ENCODE results near the gene TAS1R1. TPM values are rescaled to one million over a fixed set of nuclear protein-coding genes. Genes with fewer than 3 reads are reported as not detected.

TAS1R1 gene
- total RNA-seq, 4 donors from 2014 or later, result not detected

DNA sequence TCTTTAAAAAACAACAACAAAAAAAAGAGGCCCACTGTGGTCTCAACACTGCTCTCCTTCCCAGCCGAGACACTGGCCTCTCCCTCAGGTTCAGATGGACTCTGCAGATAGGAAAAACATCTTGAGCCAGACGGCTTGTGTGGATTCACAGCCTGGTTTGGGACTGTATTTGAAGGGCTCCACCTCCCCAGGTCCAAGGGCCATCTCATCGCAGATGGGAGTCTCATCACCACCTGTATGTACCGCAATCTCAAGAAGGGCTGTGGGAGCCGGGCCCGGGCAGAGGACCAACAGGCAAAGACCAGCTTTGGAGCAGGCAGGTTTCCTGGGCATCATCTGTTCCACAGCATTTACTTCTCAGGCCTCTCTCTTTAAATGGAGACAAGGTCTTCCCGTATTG, 34.9 kb downstream of the TAS1R1 start:
- DNase-seq, result no peak
- intact Hi-C loops (cut with DNase I; ENCODE audit: low total_unique reads), result no loop called here
- Histone ChIP-seq H3K9me3 (no peaks in the 10 kb centered on the region), H3K27ac (no peak overlapping the region), H3K4me1 (no peaks in the 10 kb centered on the region), H3K36me3 (no peaks in the 10 kb centered on the region), H3K4me3 (no peak overlapping the region), H3K27me3 (no peaks in the 10 kb centered on the region)
- no peak for TF ChIP-seq POLR2A (IDR thresholded peaks at IDR 0.05)
- TF ChIP-seq, protein P1, sequence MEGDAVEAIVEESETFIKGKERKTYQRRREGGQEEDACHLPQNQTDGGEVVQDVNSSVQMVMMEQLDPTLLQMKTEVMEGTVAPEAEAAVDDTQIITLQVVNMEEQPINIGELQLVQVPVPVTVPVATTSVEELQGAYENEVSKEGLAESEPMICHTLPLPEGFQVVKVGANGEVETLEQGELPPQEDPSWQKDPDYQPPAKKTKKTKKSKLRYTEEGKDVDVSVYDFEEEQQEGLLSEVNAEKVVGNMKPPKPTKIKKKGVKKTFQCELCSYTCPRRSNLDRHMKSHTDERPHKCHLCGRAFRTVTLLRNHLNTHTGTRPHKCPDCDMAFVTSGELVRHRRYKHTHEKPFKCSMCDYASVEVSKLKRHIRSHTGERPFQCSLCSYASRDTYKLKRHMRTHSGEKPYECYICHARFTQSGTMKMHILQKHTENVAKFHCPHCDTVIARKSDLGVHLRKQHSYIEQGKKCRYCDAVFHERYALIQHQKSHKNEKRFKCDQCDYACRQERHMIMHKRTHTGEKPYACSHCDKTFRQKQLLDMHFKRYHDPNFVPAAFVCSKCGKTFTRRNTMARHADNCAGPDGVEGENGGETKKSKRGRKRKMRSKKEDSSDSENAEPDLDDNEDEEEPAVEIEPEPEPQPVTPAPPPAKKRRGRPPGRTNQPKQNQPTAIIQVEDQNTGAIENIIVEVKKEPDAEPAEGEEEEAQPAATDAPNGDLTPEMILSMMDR (IDR thresholded peaks at IDR 0.05), result no peak

DNA sequence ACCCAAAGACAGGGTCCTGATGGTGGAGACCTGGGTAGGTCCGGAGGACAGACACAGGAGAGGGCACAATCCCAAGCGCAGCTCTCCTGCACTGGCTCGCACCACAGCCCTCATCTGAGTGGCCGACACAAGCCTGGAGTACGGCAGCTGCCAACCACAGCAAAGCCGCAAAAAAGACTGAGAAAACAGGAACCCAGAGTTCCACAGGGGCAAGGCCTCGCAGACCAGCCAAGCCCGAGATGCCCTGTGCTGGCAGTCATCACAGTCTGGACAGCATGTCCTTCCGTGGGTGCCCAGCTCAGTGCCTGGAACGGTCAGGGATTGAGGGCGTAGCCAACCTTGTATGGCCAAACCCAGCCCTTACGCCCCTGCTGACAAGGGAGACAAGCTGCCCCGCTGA, 36.1 kb downstream of the TAS1R1 start:
- Histone ChIP-seq H3K9me3 (no peaks in the 10 kb centered on the region), H3K4me1 (no peaks in the 10 kb centered on the region), H3K27me3 (no peaks in the 10 kb centered on the region), H3K36me3 (no peaks in the 10 kb centered on the region), H3K27ac (no peak overlapping the region), H3K4me3 (no peak overlapping the region)
- no peak for TF ChIP-seq POLR2A (IDR thresholded peaks at IDR 0.05)
- TF ChIP-seq, protein P1 (IDR thresholded peaks at IDR 0.05), result no peak
- DNase-seq, result no peak
- intact Hi-C loops (cut with DNase I; ENCODE audit: low total_unique reads), result no loop called here

DNA sequence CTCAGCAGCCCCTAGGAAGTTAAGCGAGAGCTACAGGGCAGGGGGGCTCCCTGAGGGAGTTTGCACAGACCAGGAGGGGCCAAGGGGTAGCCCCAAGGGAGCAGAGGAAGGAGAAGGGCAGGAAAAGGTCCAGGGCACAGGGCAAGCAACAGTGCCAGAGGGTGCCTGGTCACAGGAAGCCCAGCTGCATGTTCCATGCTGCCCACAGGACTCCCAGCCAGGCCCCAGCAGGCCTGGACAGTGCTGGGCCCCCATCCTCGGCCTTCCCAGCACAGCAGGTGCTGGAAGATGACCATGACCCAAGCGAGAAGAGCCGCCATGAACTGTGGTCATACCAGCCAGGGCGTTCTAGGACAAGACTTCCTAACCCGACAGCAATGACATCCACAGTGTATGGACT, 36.5 kb downstream of the TAS1R1 start:
- Histone ChIP-seq H3K27ac (no peak overlapping the region), H3K9me3 (no peaks in the 10 kb centered on the region), H3K27me3 (no peaks in the 10 kb centered on the region), H3K4me1 (peaks cover 3% of the 10 kb centered on the region in 2 donors), H3K36me3 (no peaks in the 10 kb centered on the region), H3K4me3 (no peak overlapping the region)
- no peak for DNase-seq
- intact Hi-C loops (cut with DNase I; ENCODE audit: low total_unique reads), result no loop called here
- no peak for TF ChIP-seq POLR2A (IDR thresholded peaks at IDR 0.05)
- TF ChIP-seq, protein P1 (IDR thresholded peaks at IDR 0.05), result no peak

DNA sequence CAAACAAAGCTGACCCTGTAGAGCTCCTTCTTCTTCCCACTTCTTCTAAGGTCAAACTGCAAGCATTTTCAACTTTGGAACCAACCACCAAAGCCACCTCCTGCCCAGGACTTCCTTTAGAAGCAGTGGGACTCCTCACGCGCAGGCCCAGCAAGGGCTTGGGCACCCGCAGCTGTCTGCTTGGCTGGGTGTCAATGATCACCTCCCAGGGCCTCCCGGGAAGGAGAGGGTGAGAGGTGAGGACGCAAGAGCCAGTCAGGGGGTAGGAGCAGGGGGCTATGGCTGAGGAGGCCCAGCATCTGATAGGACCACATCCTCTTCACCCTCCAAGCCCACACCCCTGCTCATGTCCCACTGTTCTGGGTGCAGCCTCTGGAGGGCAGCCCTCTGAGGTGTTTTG, 37.3 kb downstream of the TAS1R1 start:
- intact Hi-C loops (cut with DNase I; ENCODE audit: low total_unique reads), result no loop called here
- TF ChIP-seq, protein P1 (IDR thresholded peaks at IDR 0.05), result no peak
- no peak for TF ChIP-seq POLR2A (IDR thresholded peaks at IDR 0.05)
- Histone ChIP-seq H3K27me3 (no peaks in the 10 kb centered on the region), H3K4me3 (no peak overlapping the region), H3K9me3 (no peaks in the 10 kb centered on the region), H3K27ac (no peak overlapping the region), H3K36me3 (no peaks in the 10 kb centered on the region), H3K4me1 (peaks cover 9 to 10% of the 10 kb centered on the region in 2 donors)
- DNase-seq, result no peak

DNA sequence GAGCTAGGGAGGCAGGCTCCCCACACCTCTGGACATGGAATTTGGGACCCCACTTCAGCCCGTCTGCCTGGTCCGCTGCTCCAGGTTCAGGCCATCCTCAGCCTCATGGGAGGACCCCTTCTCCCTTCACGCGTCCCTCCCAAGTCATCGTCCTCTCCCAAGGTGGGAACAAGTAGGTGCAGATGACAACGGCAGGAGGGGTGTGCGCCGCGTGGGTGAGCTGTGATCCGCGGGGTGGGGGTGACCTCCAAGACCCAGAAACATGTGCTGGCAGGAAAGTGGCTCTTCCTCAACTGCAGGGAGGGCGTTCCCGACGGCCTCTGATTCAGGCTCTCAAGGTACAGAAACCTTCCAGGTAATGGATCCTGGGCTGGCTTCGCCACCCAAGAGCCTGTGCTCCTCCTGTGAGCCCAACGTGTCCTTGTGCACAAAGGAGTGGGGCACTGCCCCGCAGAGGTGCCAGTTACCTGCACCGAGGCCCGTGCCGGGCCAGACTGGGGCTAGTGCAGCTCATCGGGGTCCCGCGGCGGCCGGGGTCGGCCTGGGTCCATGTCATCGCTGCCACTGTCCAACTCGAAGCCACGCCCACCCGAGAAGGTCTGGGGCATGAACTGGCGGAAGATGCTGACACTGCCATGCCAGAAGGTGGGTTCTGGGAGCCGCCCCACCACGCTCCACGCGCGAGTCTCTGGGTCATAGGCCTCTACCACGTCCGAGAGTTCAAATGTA, 37.9 kb downstream of the TAS1R1 start:
- H3K27me3 ChIP-seq, result no peaks in the 10 kb centered on the region
- H3K27ac ChIP-seq, result no peak overlapping the region
- no peak for DNase-seq
- intact Hi-C loops (cut with DNase I; ENCODE audit: low total_unique reads), result no loop called here
- H3K9me3 ChIP-seq, result no peaks in the 10 kb centered on the region
- peaks cover 12 to 15% of the 10 kb centered on the region in 2 donors for H3K4me1 ChIP-seq
- H3K36me3 ChIP-seq, result no peaks in the 10 kb centered on the region
- H3K4me3 ChIP-seq, result no peak overlapping the region
- TF ChIP-seq, protein P1 (IDR thresholded peaks at IDR 0.05), result no peak
- TF ChIP-seq POLR2A (IDR thresholded peaks at IDR 0.05), result no peak
